Stomach (tissue), 4 donors: ENCODE measurements around the gene KCNQ5.

Experiments used
- EP300 ChIP-seq: sonication (generic); formaldehyde crosslinking; IDR thresholded peaks from one replicate; pipeline ENCODE4 v1.6.1; 2017; ENCODE audit warnings: antibody characterized with exemption
- POLR2A ChIP-seq, 4 donors: fragments of 450-650 bp; IDR thresholded peaks; one replicate each; pipeline ENCODE4 v1.6.1; 2016; ENCODE audit warnings: antibody characterized with exemption in 4 of 4, control low read depth in 2 of 4, mild to moderate bottlenecking in 1 of 4, moderate library complexity in 1 of 4
- POLR2AphosphoS5 ChIP-seq, 3 donors: sonication (generic); formaldehyde crosslinking; IDR thresholded peaks; one replicate each; pipeline ENCODE4 v1.6.1; 2016; ENCODE audit warnings: antibody characterized with exemption in 3 of 3
- TF ChIP-seq, protein P1 (sequence below), 7 experiments: fragments of 450-650 bp in 4 of 7; fragments of 200-600 bp in 3 of 7; sonication (generic) in 3 of 7; IDR thresholded peaks; one replicate each; pipeline ENCODE4 v1.5.1; 2016 to 2019; ENCODE audit warnings: antibody characterized with exemption in 7 of 7, control low read depth in 2 of 7, mild to moderate bottlenecking in 1 of 7

DNA sequence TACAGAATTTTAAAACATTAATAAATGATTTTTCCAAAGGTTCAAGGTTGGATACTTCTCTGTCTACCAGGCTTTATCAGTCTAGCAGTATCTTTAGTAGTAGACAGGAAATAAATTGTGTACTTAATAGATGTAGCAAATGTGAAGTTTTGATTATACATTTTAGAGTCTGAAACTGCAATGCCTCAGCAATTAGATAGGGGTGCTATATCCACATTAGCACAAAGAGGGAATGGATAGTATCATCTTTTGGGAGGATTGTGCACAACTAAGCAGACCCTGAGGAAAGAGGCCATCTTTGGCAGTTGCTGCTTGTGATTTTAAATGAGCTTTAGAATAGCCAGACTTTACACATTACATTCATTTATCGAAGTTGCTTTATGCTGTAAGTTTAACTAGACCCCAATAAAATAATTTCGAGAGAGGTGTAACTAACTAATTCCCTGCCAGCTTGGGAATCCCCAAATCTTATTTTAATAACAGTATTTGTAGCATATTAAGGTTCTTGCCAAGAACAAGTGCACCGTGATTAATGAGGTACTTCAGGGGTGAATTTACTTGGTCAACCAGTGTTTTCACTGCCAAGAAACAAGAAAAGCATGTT lies 2.8 kb downstream of the KCNQ5 start:
- TF ChIP-seq POLR2AphosphoS5 (IDR thresholded peaks at IDR 0.05) (no peak), POLR2A (IDR thresholded peaks at IDR 0.05) (no peak), EP300 (no peak)
- TF ChIP-seq, protein P1, sequence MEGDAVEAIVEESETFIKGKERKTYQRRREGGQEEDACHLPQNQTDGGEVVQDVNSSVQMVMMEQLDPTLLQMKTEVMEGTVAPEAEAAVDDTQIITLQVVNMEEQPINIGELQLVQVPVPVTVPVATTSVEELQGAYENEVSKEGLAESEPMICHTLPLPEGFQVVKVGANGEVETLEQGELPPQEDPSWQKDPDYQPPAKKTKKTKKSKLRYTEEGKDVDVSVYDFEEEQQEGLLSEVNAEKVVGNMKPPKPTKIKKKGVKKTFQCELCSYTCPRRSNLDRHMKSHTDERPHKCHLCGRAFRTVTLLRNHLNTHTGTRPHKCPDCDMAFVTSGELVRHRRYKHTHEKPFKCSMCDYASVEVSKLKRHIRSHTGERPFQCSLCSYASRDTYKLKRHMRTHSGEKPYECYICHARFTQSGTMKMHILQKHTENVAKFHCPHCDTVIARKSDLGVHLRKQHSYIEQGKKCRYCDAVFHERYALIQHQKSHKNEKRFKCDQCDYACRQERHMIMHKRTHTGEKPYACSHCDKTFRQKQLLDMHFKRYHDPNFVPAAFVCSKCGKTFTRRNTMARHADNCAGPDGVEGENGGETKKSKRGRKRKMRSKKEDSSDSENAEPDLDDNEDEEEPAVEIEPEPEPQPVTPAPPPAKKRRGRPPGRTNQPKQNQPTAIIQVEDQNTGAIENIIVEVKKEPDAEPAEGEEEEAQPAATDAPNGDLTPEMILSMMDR (IDR thresholded peaks at IDR 0.05) = peak in 4 of 7 experiments; percentile 28 to 53 (median 38)
